ENCODE results near the gene SESTD1. TPM values are rescaled to one million over a fixed set of nuclear protein-coding genes. Genes with fewer than 3 reads are reported as not detected.

Gene SESTD1
- total and polyA plus RNA-seq, 2 of the 8 experiments (the other 6 are each of a cell fraction or from before 2014, with no cell fraction given) = 5.2 to 49.6 TPM

DNA sequence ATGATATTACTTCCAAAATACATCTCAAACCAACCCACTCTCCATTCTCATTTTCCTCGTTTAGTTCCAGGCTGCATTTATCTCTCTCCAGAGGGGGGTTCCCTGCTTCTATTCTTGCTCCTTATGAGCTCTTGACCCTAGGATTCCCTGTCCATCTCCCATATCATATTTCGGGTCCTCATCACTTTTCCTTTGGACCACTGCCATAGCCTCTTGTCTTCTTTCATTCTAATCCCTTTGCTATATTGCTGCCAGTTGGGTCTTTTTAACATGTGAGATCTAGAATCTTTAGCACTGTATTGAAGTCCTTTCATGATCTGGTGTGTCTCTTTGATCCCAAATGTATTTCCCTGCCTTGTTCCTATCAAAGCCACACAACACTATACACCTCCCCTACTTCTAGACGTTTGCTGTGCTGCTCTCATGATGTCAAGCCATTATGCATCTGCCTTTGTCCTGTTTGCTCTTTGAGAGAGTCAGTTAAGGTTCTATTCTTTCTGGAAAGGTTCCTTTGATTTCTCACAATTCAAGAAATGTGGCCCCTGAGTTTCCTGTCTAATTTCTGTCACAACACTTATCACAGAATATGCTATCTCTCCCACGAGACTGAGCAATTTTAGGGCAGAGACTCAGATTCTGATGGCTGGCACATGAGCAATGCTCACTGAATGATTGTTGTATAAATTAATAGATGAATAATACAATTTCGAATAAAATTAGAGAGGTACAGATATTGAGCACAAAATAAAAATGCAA lies 43.2 kb upstream of the SESTD1 start:
- Histone ChIP-seq H2BK120ac (replicated peaks; ENCODE audit: low read depth, low read length) (no peak overlapping the region), H3K36me3 (ENCODE audit: control insufficient read depth in 2 of 4, insufficient read depth in 4 of 4, low read length in 3 of 4) (no peaks in the 10 kb centered on the region), H3K4me3 (ENCODE audit: extremely low read depth in 1 of 4, insufficient read depth in 2 of 4, low read depth in 3 of 4, low read length in 4 of 4) (no peak overlapping the region), H3K23ac (ENCODE audit: insufficient read length) (no peak overlapping the region), H2BK5ac (ENCODE audit: low read depth, low read length) (no peak overlapping the region), H3K18ac (ENCODE audit: extremely low read depth, low read length) (no peak overlapping the region), H2BK15ac (ENCODE audit: low read length) (no peak overlapping the region), H3K4me2 (ENCODE audit: insufficient read depth in 1 of 2, low read depth in 2 of 2, low read length in 2 of 2) (no peak overlapping the region), H3K4ac (replicated peaks; ENCODE audit: insufficient read length, low read depth, low read length) (no peak overlapping the region), H4K20me1 (replicated peaks in 1 of 2; ENCODE audit: control insufficient read depth in 1 of 2, insufficient read depth in 2 of 2, low read length in 2 of 2) (no peaks in the 10 kb centered on the region), H4K8ac (ENCODE audit: extremely low read depth, insufficient read depth, low read length) (no peak overlapping the region), H3K79me1 (ENCODE audit: low read depth, low read length) (no peaks in the 10 kb centered on the region), H3K9me3 (ENCODE audit: insufficient read depth in 2 of 2, low read depth in 1 of 2, low read length in 1 of 2) (no peaks in the 10 kb centered on the region), H4K5ac (ENCODE audit: insufficient read length, low read depth, low read length) (no peak overlapping the region), H3K79me2 (ENCODE audit: control insufficient read depth in 1 of 2, insufficient read depth in 2 of 2, low read length in 2 of 2) (no peaks in the 10 kb centered on the region), H2AK5ac (ENCODE audit: low read depth, low read length) (no peak overlapping the region), H4K91ac (replicated peaks; ENCODE audit: insufficient read length, low read length) (no peak overlapping the region), H2AFZ (ENCODE audit: low read length) (no peak overlapping the region), H3K56ac (replicated peaks; ENCODE audit: insufficient read length, low read depth, low read length) (no peak overlapping the region), H3K4me1 (replicated peaks in 1 of 4; ENCODE audit: control insufficient read depth in 3 of 4, insufficient read depth in 4 of 4, low read length in 3 of 4) (no peaks in the 10 kb centered on the region), H3K27ac (ENCODE audit: low read depth, low read length) (no peak overlapping the region), H2BK12ac (ENCODE audit: low read depth, low read length) (no peak overlapping the region), H2BK20ac (ENCODE audit: low read length) (no peak overlapping the region), H3K14ac (ENCODE audit: insufficient read length) (no peak overlapping the region), H3K27me3 (replicated peaks in 1 of 4; ENCODE audit: control insufficient read depth in 3 of 4, extremely low read depth in 1 of 4, insufficient read depth in 3 of 4, low read length in 3 of 4) (no peaks in the 10 kb centered on the region), H3K23me2 (ENCODE audit: low read depth, low read length) (no peaks in the 10 kb centered on the region), H3K9ac (replicated peaks in 1 of 4; ENCODE audit: extremely low read depth in 1 of 4, low read depth in 3 of 4, low read length in 3 of 4) (no peak overlapping the region)
- ChIA-PET POLR2A (ENCODE audit: partially characterized antibody) (no interaction called here), CTCF (ENCODE audit: partially characterized antibody) (no interaction called here)
- FAIRE-seq (no peak), DNase-seq (ENCODE audit: low read depth in 1 of 2, low spot score in 2 of 2) (no peak)
- WGBS, 2 experiments (ENCODE audit: extremely low coverage in 1 of 2, insufficient coverage in 1 of 2, insufficient read length in 1 of 2, insufficient replicate concordance in 2 of 2, low coverage in 1 of 2, low lambda C conversion rate in 2 of 2, missing lambda C conversion rate in 1 of 2) = 81 to 100% methylated on average over 1 to 5 of the region's 5 CpGs
- no peak for TF ChIP-seq TCF12 (IDR thresholded peaks at IDR 0.05; ENCODE audit: low read depth, low read length)
- no peak for TF ChIP-seq BRCA1 (IDR thresholded peaks at IDR 0.05; ENCODE audit: low read depth, low read length)
- no peak for TF ChIP-seq KDM4A (IDR thresholded peaks at IDR 0.05; ENCODE audit: low read depth, low read length, severe bottlenecking)
- TF ChIP-seq POLR2A (IDR thresholded peaks at IDR 0.05; ENCODE audit: control extremely low read depth in 1 of 2, low read depth in 2 of 2, low read length in 2 of 2) = no peak
